ENCODE data around the gene SPEM3.

DNA sequence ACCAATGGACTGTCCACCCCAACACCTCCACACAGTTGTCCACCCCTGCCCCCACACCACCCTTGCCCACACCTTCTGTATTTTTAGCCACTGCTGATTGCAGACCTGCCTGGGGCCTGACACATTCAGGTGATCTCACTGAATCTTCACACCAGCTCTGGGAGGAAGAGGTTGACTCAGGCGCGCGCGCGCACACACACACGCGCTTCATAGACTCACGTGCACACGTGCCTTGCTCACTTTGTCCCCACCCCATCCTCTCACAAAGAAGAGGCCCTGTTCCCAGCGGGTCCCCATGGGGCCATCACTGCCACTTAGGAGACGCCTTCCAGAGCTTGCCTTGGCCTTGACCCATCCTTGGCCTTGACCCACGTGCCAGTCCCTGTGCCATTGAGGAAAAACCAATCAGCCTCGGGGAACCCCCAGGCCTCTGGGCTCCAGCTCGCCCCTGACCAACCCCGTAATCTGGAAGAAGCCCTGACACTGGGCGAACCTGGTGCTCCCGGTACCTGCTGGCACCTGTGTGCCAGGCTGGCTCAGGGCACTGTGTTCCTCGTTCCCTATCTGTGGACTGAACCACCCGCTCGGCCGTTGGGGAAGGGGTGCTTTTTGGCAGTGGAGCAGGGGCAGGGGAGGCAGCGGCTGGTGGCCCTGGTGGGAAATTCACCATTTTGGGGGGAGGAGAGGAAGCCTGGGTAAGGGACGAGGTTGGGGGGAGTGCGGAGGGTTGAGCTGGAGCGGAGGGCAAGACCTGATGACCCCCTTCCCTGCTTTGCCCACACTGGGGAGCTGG lies 17.8 kb upstream of the SPEM3 start:
- no peak for TF ChIP-seq POLR2AphosphoS5 (IDR thresholded peaks at IDR 0.05; ENCODE audit: insufficient read depth in 1 of 2, low read depth in 1 of 2)
- TF ChIP-seq, protein P1, sequence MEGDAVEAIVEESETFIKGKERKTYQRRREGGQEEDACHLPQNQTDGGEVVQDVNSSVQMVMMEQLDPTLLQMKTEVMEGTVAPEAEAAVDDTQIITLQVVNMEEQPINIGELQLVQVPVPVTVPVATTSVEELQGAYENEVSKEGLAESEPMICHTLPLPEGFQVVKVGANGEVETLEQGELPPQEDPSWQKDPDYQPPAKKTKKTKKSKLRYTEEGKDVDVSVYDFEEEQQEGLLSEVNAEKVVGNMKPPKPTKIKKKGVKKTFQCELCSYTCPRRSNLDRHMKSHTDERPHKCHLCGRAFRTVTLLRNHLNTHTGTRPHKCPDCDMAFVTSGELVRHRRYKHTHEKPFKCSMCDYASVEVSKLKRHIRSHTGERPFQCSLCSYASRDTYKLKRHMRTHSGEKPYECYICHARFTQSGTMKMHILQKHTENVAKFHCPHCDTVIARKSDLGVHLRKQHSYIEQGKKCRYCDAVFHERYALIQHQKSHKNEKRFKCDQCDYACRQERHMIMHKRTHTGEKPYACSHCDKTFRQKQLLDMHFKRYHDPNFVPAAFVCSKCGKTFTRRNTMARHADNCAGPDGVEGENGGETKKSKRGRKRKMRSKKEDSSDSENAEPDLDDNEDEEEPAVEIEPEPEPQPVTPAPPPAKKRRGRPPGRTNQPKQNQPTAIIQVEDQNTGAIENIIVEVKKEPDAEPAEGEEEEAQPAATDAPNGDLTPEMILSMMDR (IDR thresholded peaks at IDR 0.05), result no peak

Measured in vagina (tissue), 2 donors.